Putamen (tissue), 1 donor: ENCODE results near the gene DCTN4.

Source experiments
- DNase-seq: peaks from one replicate; pipeline ENCODE4 v3.0.0-alpha.2; 2016; ENCODE audit warnings: low spot score

DCTN4 gene

DNA sequence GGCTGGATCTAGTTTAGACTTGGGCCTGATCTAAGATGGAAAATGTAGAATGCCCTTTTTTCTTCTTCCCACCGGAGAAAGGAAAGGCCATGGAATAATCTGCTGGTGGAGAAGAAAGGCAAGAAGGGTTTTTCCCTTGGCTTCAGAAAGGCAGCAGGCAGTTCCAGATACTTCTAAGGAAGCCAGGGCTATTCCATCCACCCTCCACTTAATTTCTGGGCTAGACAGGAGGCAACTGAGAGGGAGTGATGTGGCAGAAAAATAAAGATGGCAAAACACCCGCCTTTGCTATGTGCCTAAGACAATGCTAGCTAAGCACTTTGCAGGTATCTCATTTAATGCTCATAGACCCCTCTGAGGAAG is 87.9 kb downstream of the DCTN4 start:
- no peak for DNase-seq

DNA sequence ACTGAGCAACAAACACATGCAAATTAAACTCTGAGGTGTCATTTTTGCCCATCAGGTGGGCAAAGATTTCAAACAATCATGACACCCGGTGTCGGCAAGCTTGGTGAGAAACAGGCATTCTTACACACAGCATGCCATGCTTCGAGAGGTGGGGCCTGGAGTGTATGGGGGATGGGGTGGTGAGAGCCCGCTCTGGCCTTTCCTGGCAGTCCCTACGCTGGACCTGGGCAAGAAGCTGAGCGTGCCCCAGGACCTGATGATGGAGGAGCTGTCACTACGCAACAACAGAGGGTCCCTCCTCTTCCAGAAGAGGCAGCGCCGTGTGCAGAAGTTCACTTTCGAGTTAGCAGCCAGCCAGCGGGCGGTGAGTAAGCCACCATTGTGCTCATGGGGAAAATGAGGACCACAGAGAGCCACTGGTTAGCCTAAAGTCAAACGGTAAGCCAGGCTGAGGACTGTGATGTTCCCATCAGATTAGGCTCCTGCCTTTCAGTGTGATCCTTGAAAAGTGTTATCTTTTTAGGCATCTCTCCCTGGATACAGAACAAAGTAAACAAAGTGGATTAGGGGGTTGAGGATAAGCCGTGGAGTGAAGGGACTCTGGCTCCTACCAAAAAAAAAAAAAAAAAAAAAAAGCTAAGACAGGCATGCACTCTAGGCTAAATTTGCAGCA is 88.4 kb downstream of the DCTN4 start:
- DNase-seq = no peak

DNA sequence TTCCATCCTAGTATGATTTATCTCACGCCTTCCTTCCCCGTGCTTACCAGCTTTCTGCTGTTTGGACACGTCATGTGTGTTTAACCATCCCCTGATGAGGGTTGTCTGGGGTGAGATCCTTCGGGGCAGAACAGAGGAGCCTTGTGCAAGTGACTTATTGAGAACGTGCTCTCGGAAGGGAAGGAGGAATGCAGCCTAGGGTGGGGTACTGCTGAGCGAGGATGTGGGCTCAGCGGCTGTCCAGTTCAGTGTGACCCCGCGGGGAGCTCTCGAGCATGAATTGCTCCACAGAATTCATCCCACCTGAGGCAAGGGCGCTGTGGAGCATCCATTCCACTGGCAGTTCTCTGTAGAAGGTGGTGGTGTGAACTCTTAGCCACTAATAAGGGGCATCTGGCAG is 93.8 kb downstream of the DCTN4 start:
- no peak for DNase-seq

DNA sequence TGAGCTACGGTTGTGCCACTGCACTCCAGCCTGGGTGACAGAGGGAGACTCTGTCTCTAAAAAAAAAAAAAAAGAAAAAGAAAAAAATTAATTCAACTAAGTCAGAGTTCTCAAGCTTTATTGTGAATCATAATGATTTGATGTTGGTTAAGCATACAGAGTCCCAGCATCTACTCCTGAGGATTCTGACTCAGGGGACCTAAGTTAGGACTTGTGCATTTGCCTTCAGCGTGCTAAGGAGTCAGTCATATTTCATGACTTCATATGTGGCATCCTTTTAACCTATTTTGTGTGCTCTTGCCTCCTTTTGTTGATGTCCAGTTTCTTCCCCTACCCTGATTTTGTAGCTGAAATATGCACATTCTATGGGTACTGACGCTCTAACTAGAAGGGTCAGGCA is 94.9 kb downstream of the DCTN4 start:
- no peak for DNase-seq

DNA sequence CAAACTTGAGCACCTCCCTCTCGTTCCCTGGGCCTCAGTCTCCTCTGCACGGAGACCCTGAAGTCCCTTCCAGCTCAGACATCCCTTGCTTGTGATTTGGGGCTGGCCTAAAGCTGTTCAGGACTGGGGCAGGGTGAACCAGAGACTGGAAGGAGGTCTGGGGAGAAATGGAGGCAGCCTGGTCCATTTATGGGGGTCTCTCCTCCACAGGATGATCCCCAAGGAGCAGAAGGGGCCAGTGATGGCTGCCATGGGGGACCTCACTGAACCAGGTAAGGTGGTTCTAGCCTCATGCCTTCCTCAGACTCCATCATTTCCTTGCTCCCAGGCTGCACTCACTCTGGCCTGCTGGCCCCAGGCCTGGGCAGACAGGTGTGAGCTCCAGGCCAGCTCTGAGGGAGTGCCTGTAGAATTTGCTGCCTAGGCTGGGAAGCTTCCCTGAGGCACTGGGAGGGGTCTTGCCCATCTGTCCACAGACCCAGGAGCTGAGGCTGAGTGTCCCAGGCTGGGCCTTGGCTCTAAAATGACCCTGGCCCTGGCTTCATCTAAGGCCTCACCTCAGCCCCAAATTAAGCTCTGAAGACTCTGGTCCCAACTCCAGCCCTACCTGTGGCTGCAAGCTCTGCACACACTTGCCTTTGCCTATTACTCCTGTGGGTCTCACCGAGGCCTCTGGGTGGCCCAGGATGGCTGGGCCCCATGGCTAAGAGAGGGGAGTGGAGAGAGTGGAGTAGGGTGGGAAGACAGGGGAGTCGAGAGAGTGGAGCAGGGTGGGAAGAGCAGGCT is 95.9 kb downstream of the DCTN4 start:
- DNase-seq = no peak

DNA sequence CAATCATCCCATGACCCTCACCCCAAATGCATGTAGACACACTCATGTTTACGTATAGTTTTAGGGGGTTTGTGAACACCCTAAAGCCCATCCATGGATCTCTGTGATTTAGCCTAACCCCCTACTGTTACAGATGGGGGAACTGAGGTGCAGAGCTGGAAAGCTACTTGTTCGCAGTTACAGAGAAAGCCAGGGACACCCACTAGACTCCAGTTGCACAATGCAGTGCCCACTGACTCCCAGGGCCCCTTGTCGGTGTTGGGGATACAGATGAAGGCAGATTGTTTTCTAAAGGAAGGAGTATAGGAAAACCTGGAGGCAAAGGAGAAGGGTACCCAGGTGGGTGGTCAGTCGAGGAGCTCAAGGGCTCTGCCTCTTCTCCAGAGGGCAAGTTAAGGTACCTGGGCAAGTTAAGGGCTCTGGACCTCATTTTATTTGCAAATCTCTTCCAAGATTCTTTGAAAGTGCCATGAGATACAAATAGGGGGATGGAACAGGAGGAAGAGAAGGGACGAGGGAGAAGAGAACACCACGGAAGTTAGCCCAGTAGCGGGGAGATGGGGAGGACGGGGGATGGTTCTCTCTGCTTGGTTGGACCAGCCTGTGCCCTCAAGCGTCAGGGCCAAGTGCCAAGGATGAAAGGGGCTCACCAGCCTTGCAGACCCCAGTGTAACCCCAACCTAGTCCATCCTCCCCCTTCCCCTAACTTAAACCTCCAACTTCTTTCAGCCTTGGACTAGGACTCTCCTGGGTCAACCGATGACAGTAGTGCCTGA is 96.8 kb downstream of the DCTN4 start:
- DNase-seq = no peak

DNA sequence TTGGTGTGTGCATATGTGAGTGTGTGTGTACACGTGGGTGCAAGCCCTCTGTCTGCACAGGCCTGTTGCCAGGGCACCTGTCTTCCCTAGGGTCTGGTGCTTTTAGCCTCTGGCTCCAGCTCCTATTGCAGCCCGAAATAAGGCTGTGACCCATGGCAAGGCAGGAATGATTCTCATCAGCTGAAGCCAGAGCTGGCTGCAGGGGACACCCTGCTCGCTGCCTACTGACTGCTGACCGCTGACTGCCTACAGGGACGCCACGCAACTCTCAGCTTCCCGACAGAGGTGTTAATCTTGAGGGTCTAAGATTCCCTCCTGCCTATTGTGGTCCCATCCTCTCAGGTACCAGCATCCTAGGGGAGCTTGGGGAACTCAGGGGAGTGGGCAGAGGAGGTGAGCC is 97.7 kb downstream of the DCTN4 start, which contains the start of gene MYOZ3:
MYOZ3 (plus strand) TSS at position 166 of the 400 bp plus-strand sequence. CDS start 1,691 bp downstream, outside the sequence.
- DNase-seq = no peak

DNA sequence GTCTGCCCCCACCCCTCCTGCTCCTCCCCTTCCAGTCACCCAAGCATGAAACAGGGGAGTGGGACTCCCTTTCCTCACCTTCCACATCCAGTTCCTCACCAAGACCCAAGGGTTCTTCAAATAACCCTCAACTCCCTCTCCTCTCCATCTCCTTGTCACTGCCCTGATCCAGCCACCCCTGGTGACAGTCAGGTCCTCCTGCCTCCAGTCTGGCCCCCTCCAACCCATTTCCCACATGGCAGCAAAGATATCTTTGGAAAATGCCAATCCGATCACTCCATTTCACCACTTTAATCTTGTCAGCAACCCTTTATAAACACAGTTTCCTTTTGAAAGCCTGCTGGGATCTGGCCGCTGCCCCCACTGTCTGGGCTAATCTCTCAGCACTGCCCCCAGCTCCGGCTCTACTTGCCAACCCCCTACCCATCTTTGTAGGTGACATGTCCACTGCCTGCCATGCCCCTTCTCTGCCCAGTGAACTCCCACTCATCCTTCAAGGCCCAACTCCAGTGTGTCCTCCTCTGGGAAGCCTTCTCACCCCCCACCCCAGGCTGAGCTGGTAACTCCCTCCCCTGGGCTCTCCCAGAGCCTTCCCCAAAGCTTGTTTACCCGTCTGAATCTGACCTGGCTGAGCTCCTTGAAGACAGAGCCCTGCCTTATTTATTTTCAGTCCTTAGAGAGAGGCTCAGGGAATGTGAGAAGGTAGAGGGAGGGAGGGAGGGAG is 98.5 kb downstream of the DCTN4 start:
- no peak for DNase-seq

DNA sequence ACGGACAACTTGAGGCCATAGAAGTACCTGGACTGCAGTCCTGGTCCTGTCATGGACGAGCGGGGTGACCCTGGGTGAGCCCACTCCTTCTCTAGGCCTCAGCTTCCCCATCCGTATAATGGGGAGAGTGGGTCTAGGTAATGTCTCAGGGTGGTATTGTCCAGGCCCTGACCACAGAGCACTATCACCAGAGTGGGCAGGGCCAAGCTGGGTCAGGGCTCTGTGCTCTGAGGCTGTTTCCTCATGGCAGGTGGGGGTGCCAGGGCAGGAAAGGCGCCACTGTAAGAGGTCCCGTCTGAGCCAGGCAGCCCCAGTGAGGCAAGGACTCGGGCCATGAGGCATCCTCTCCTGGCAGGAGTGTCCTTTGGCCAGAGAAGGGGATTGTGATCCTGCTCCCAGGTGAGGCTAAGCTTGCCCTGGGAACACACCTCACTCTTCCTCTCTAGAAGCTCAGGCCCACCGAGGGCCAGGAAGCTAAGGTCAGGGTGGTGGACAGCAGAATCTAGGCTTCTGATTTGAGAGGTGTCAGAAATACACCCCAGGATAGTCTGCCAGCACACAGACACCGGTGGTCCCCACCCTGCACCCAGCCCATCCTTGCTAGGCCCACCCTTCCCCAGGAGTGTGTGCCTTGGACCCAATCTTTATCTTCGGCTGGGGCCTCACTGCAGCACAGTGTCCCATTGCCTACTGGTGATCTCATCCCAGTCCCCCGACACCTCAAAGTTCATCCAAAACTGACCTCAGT is 99.3 kb downstream of the DCTN4 start:
- no peak for DNase-seq

DNA sequence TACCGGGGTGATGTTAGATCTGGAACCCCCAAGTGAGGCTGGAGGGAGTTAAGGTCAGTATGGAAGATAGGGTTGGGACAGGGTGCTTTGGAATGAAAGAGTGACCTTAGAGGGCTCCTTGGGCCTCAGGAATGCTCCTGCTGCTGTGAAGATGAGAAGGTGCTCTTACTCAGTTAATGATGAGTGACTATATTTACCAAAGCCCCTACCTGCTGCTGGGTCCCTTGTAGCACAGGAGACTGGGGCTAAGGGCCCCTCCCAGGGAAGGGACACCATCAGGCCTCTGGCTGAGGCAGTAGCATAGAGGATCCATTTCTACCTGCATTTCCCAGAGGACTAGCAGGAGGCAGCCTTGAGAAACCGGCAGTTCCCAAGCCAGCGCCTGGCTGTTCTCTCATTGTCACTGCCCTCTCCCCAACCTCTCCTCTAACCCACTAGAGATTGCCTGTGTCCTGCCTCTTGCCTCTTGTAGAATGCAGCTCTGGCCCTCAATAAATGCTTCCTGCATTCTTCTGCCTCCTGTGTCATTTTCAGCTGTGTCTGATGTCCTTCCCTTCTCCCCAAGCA is 100.0 kb downstream of the DCTN4 start:
- DNase-seq = no peak
